Measurements from ENCODE around the gene NPHS2.

NPHS2 gene

GRCh38 chr1:179516976-179517705 lies 58.6 kb downstream of the NPHS2 start:
- in situ Hi-C loops (cut with MboI; ENCODE audit: low sequenced_read_pairs) = no loop called here

GRCh38 chr1:179510038-179510437 lies 65.7 kb downstream of the NPHS2 start:
- in situ Hi-C loops (cut with MboI; ENCODE audit: low sequenced_read_pairs) = no loop called here
- Histone ChIP-seq H3K36me3 (replicated peaks) (no peaks in the 10 kb centered on the region), H3K9me3 (no peaks in the 10 kb centered on the region), H3K27me3 (ENCODE audit: low read depth) (peaks cover 18% of the 10 kb centered on the region), H3K4me3 (no peak overlapping the region), H3K4me1 (no peaks in the 10 kb centered on the region)
- no peak for DNase-seq (ENCODE audit: low spot score in 2 of 2)

More at GRCh38 chr1:179516976-179517705, 58.6 kb downstream of the NPHS2 start:
- H3K4me1 ChIP-seq = no peaks in the 10 kb centered on the region
- H3K4me3 ChIP-seq = no peak overlapping the region
- DNase-seq (ENCODE audit: low spot score in 2 of 2) = no peak
- H3K27me3 ChIP-seq (ENCODE audit: low read depth) = 0 out of 2 replicates have a peak, but pooled peaks cover 6% of the 10 kb centered on the region
- H3K9me3 ChIP-seq = no peaks in the 10 kb centered on the region
- H3K36me3 ChIP-seq (replicated peaks) = no peaks in the 10 kb centered on the region

- Histone ChIP-seq H3K9me3 (no peaks in the 10 kb centered on the region), H3K4me3 (no peak overlapping the region), H3K27me3 (ENCODE audit: low read depth) (peaks cover 18% of the 10 kb centered on the region), H3K4me1 (no peaks in the 10 kb centered on the region), H3K36me3 (replicated peaks) (no peaks in the 10 kb centered on the region)
- in situ Hi-C loops (cut with MboI; ENCODE audit: low sequenced_read_pairs) = no loop called here
- DNase-seq (ENCODE audit: low spot score in 2 of 2) = no peak
Measured at GRCh38 chr1:179509384-179509783, 66.4 kb downstream of the NPHS2 start.

- Histone ChIP-seq H3K4me1 (no peaks in the 10 kb centered on the region), H3K9me3 (no peaks in the 10 kb centered on the region), H3K27me3 (ENCODE audit: low read depth) (peaks cover 18% of the 10 kb centered on the region), H3K4me3 (no peak overlapping the region), H3K36me3 (replicated peaks) (no peaks in the 10 kb centered on the region)
- DNase-seq (ENCODE audit: low spot score in 2 of 2) = no peak
- in situ Hi-C loops (cut with MboI; ENCODE audit: low sequenced_read_pairs) = no loop called here
Measured at GRCh38 chr1:179506199-179506598, 69.5 kb downstream of the NPHS2 start.
